MG63 (cell line): ENCODE results near the gene SHANK1. TPM values are rescaled to one million over a fixed set of nuclear protein-coding genes. Genes with fewer than 3 reads are reported as not detected.

Experiments
- DNase-seq: peaks from one replicate; pipeline ENCODE4 v3.0.0-alpha.2; 2020
- H3K27me3 ChIP-seq: fragments of 250-450 bp; sonication (Bioruptor Pico); 2 replicates; pipeline ENCODE4 v1.5.1; 2020; ENCODE audit warnings: mild to moderate bottlenecking, moderate library complexity
- H3K36me3 ChIP-seq: fragments of 250-450 bp; sonication (Bioruptor Pico); 2 replicates; pipeline ENCODE4 v1.5.1; 2020; ENCODE audit warnings: mild to moderate bottlenecking, moderate library complexity
- H3K4me3 ChIP-seq: fragments of 250-450 bp; sonication (Bioruptor Pico); 2 replicates; pipeline ENCODE4 v1.5.1; 2020; ENCODE audit warnings: mild to moderate bottlenecking, moderate library complexity
- H3K9me3 ChIP-seq: fragments of 250-450 bp; sonication (Bioruptor Pico); 2 replicates; pipeline ENCODE4 v1.5.1; 2020; ENCODE audit warnings: mild to moderate bottlenecking, moderate library complexity
- total RNA-seq: library from RNA; depleted of rRNA; stranded (reverse); fragments of >200 nt; shearing (Covaris generic); gene quantifications from 2 replicates; pipeline ENCODE4 v1.2.3, GENCODE V29; 2014; ENCODE audit warnings: low replicate concordance

SHANK1 gene
- total RNA-seq, 1 experiment from 2014 or later = 3.6 TPM

DNA sequence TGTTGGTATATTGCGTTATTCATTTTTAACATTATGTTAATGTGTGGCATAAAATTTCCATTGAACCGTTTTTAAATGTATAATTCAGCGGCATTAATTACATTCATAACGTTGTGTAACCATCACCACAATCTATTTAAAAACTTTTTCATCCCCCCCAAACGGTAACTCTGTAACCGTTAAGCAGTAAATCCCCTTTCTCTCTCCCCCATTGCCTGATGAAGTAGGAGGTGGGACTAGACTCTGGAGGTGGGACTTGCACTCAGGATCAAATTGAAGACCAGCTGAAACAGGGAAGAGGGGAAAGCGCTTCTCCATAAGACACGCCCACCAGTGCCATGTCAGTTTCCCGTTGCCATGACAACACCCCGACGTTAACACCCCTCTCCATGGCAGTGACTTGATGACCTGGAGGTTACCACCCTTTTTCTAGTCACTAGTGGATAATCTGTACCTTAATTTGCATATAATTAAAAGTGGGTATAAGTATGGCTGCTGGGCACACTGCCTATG lies 20.4 kb upstream of the SHANK1 start:
- Histone ChIP-seq H3K27me3 (peaks cover 50% of the 10 kb centered on the region), H3K4me3 (no peak overlapping the region)
- no peak for DNase-seq

DNA sequence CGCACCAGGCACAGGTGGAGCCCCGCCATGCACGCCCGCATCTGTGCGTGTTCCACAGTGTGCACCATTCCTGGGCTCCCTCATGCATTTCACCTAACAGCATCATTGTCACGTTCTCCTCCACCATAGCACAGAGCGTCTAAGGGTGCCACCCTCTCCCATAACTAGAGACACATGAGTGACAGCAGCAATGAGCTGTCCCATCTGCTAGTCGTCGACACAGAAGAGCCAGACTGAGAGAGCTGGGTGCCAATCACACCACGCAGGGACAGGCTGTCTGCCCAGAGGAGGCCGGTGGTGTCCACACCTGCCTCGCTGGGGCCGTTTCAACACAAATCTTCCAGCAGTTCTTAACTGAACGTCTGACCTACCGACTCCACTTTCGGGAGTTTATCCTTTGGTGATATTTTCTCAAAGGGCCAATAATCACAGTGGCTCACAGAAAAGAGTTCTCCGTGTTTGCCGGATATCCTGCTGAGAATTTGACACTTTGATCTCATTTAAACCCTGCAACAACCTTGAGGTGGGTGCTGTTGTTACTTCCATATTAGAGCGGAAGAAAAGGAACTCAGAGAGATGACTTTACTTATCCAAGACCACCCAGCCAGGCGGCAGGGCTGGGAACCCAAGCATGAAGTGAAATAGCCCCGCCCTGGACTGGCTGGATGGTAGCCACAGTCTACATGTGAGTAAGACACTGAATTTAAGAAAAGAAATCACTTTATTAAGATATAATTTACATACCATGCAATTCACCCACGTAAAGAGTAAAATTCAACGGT lies 19.7 kb upstream of the SHANK1 start:
- no peak overlapping the region for H3K4me3 ChIP-seq
- peaks cover 43% of the 10 kb centered on the region for H3K27me3 ChIP-seq
- no peaks in the 10 kb centered on the region for H3K36me3 ChIP-seq
- no peaks in the 10 kb centered on the region for H3K9me3 ChIP-seq
- no peak for DNase-seq

More for the DNA sequence above, 20.4 kb upstream of the SHANK1 start:
- no peaks in the 10 kb centered on the region for H3K36me3 ChIP-seq
- H3K9me3 ChIP-seq = no peaks in the 10 kb centered on the region

DNA sequence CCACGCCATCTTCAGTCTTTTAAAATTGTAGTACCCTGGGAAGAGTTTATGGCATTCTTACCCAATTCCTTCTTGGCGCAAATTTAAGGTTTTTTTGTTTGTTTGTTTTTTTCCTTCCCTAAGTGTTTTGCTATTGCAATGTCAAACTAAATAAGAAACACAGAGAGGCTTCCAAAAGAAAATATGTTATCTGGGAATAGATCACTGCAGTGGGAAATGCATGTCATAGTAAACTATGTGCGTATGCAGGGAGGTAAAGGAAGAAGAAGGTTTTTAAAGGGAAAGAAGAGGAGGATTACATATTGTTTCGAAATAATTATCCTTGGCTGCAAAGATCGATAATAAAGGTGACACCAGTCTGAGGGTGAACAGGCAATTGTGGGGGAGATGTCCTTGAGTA lies 16.7 kb upstream of the SHANK1 start:
- Histone ChIP-seq H3K36me3 (no peaks in the 10 kb centered on the region), H3K9me3 (no peaks in the 10 kb centered on the region), H3K27me3 (peaks cover 42% of the 10 kb centered on the region), H3K4me3 (no peak overlapping the region)
- DNase-seq = no peak

- no peak for DNase-seq
- H3K27me3 ChIP-seq = peaks cover 42% of the 10 kb centered on the region
- H3K9me3 ChIP-seq = no peaks in the 10 kb centered on the region
- no peak overlapping the region for H3K4me3 ChIP-seq
- H3K36me3 ChIP-seq = no peaks in the 10 kb centered on the region
These were observed 16.3 kb upstream of the SHANK1 start for GRCh38 chr19:50735869-50736268.

GRCh38 chr19:50729894-50730293 lies 10.3 kb upstream of the SHANK1 start:
- DNase-seq = no peak
- H3K9me3 ChIP-seq = no peaks in the 10 kb centered on the region

GRCh38 chr19:50728084-50728737 lies 8.6 kb upstream of the SHANK1 start:
- no peak overlapping the region for H3K4me3 ChIP-seq
- H3K36me3 ChIP-seq = peaks cover 10% of the 10 kb centered on the region
- peak; percentile 84 for DNase-seq
- H3K27me3 ChIP-seq = peaks cover 2% of the 10 kb centered on the region; the same call in 1 of the 2 replicates
- H3K9me3 ChIP-seq = no peaks in the 10 kb centered on the region

More at GRCh38 chr19:50729894-50730293, 10.3 kb upstream of the SHANK1 start:
- no peak overlapping the region for H3K4me3 ChIP-seq
- peaks cover 2% of the 10 kb centered on the region; the same call in 1 of the 2 replicates for H3K27me3 ChIP-seq
- H3K36me3 ChIP-seq = peaks cover 10% of the 10 kb centered on the region

GRCh38 chr19:50725911-50726230 lies 6.3 kb upstream of the SHANK1 start:
- no peak for DNase-seq
- Histone ChIP-seq H3K4me3 (peak overlapping the region; percentile 66), H3K9me3 (no peaks in the 10 kb centered on the region), H3K36me3 (peaks cover 10% of the 10 kb centered on the region), H3K27me3 (no peaks in the 10 kb centered on the region)

- Histone ChIP-seq H3K27me3 (no peaks in the 10 kb centered on the region), H3K36me3 (peaks cover 10% of the 10 kb centered on the region), H3K4me3 (peak overlapping the region; percentile 66), H3K9me3 (no peaks in the 10 kb centered on the region)
- no peak for DNase-seq
These were observed 5.8 kb upstream of the SHANK1 start for GRCh38 chr19:50725218-50725910.

DNA sequence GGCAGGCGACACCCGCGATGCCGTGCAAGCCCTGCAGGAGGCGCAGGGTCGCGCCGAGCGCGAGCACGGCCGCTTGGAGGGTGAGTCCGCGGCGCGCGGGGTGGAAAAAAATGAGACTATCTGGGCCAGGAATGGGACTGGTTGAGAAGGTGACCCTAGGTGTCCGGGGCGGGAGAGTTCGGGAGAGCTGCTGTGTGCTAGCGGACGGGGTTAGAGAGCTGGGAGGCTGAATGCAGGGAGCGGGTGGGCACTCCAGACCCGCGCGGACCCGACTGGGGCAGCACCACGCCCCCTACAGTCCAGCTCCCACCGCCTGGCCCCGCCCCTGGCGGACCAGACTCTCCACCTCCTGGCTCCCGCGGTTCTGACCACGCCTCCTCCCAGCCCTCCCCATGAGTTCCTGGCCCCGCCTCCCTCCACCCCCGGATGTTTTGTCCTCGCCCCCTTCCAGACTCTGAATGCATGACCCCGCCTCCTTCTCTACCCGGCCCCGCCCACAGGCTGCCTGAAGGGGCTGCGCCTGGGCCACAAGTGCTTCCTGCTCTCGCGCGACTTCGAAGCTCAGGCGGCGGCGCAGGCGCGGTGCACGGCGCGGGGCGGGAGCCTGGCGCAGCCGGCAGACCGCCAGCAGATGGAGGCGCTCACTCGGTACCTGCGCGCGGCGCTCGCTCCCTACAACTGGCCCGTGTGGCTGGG lies 5.1 kb upstream of the SHANK1 start:
- Histone ChIP-seq H3K9me3 (no peaks in the 10 kb centered on the region), H3K36me3 (peaks cover 10% of the 10 kb centered on the region), H3K27me3 (no peaks in the 10 kb centered on the region), H3K4me3 (peak overlapping the region; percentile 66)
- DNase-seq = peak; percentile 99

- H3K27me3 ChIP-seq = no peaks in the 10 kb centered on the region
- peak overlapping the region; percentile 66 for H3K4me3 ChIP-seq
- H3K9me3 ChIP-seq = no peaks in the 10 kb centered on the region
- peak; percentile 49 for DNase-seq
- peaks cover 10% of the 10 kb centered on the region for H3K36me3 ChIP-seq
These were observed 4.3 kb upstream of the SHANK1 start for GRCh38 chr19:50723735-50724521.

DNA sequence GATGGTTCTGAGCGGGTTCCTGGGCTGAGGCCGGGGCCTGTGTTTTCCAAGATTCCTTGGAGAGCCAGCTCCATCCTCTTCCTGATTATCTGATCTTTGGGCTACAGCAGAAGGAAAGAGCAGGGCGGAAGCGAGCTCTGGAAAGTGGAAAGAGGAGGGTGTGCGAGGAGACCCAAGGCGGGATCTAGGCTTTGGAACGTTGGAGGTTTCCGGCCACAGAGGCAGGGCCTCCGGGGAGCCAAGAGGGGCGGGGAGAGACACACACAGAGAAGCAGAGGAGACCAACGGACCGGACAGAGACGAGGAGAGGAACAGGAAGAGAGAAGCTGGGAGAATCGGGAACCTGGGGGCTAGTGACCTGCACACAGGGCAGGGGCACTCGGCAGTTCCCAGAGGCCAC lies 3.5 kb upstream of the SHANK1 start, which contains the start of gene CLEC11A:
Gene CLEC11A (plus strand): TSS at position 296 of the 400 bp plus-strand sequence. CDS start 162 bp downstream, outside the sequence.
- H3K27me3 ChIP-seq = no peaks in the 10 kb centered on the region
- H3K4me3 ChIP-seq = peak within 1 kb of the TSS; percentile 66
- H3K9me3 ChIP-seq = no peaks in the 10 kb centered on the region
- DNase-seq = peak; percentile 96
- peaks cover 10% of the 10 kb centered on the region for H3K36me3 ChIP-seq

DNA sequence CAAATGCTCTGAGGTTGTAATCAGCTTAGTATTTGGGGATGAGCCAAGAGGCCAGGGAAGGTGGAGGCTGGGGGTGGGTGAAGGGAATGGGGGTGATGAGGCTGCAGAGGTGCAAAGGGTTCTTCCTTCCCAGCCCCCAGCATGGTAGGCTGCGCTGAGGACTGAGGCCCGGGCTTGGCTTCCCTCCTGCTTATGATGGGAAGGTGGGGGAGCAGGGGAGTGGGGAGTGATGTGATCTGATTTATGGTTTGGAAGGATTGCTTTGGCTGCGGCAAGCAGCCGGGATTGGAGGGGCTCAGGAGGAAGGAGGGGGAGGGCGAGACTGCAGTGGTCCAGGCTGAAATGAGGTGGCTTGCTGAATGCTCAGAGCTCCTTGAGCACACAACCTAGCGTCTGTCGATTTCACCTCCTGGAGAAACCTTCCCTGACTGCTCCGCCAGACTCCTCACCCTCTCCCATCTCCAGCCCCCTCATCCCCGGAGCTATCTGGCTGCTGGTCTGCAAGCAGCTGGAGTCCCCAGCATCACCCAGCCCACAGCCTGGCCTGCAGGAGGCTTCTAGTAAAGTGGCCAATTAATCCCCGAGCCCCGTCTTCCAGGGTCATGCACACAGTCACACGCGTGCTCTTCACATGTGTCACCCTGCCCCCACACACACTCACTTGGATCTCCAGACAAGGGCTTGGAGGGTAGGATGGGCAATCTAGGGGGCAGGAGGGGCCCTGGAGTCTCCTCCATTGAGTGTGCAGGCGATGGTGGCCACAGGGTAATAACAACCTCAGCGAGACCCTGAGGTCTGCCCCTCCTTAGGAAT lies 2.8 kb upstream of the SHANK1 start:
- H3K4me3 ChIP-seq = peak overlapping the region; percentile 66
- H3K36me3 ChIP-seq = peaks cover 10% of the 10 kb centered on the region
- peak; percentile 48 for DNase-seq
- no peaks in the 10 kb centered on the region for H3K9me3 ChIP-seq
- no peaks in the 10 kb centered on the region for H3K27me3 ChIP-seq

- H3K27me3 ChIP-seq = no peaks in the 10 kb centered on the region
- peak overlapping the region; percentile 66 for H3K4me3 ChIP-seq
- DNase-seq = peak; percentile 92
- no peaks in the 10 kb centered on the region for H3K9me3 ChIP-seq
- peaks cover 10% of the 10 kb centered on the region for H3K36me3 ChIP-seq
These were observed 2.0 kb upstream of the SHANK1 start for GRCh38 chr19:50721441-50722137.

GRCh38 chr19:50720921-50721381 lies 1.3 kb upstream of the SHANK1 start:
- H3K4me3 ChIP-seq = no peak overlapping the region
- H3K27me3 ChIP-seq = no peaks in the 10 kb centered on the region
- DNase-seq = peak; percentile 84
- H3K9me3 ChIP-seq = no peaks in the 10 kb centered on the region
- peaks cover 7% of the 10 kb centered on the region for H3K36me3 ChIP-seq
